CMK (cell line): ENCODE results near the gene DYNC2I2.
"Not testable (repeated sequence)": the region's sequence is repeated elsewhere in the genome, so short reads cannot be mapped to it uniquely, and the experiment has no call there.

Source experiments
- DNase-seq: peaks from one replicate; pipeline ENCODE4 v3.0.0-alpha.2; 2010; ENCODE audit warnings: low read depth

The DYNC2I2 gene

DNA sequence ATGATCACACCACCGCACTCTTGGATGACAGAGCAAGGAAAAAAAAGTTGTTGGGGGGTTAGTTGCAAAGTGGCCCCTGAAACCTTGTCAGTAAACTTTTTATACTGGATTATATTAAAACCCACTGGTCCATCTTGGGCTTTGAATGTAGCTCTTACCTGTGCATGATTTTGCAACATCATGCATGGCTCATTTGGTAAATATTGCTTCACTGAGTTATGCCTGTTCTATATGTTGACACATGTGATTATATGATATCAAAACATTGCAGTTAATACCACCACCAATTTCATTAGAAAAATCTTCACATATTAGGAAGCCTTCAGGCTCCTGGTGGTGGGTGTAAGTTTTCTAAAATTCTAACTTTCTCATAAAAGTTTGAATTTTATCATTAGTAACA is 41.9 kb downstream of the DYNC2I2 start:
- no peak for DNase-seq

DNA sequence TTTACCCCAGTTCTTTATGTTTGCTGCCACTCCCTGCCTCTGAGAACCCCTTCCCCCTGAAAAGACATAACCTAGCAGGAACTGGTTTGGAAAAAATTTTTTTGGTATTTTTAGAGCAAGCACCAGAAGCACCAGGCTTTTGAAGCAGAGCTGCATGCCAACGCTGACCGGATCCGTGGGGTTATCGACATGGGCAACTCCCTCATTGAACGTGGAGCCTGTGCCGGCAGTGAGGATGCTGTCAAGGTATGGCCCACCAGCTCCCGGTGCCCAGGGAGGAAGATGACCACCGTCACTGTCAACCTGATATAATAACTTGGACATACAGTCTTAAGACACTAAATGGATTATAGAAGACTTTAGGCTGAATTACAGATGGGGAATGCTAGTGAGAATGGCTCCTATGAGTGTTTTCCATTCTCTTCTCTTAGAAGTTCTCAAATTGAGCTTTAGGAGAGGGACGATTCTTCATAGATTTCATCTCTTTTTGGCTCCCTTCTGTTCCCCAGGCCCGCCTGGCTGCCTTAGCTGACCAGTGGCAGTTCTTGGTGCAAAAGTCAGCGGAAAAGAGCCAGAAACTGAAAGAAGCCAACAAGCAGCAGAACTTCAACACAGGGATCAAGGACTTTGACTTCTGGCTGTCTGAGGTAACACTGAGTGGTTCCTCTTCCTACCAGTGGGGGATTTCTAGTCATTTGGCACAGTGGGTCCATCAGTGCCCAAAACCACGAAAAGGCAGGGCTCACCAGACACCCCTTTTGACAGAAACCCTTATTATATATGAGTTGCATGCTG is 44.9 kb downstream of the DYNC2I2 start:
- DNase-seq, result no peak

- no peak for DNase-seq
Measured at GRCh38 chr9:128610897-128611296, 45.8 kb downstream of the DYNC2I2 start.

- DNase-seq, result no peak
Measured at GRCh38 chr9:128607642-128608350, 48.9 kb downstream of the DYNC2I2 start.

GRCh38 chr9:128603697-128604096 is 53.0 kb downstream of the DYNC2I2 start:
- no peak for DNase-seq

DNA sequence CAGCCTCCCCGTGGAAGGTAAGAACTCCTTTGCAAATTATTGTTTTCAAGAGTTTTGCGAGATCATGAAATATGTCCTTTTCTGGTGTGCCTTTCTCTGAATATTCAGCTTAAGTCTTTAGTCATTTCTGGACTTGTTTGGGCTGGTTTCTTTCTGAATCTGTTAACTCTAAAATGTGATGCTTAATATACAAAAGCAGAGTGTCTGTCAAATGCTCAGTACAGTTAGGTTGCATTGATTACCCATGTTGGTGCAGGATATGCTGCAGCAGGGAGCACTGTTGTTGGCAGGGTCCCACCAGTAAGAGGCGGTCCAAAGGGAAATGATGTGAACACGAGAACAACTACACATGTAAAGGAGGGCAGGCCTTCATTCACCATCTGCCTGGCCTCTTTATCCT is 56.5 kb downstream of the DYNC2I2 start:
- no peak for DNase-seq

GRCh38 chr9:128595471-128595870 is 61.2 kb downstream of the DYNC2I2 start:
- no peak for DNase-seq

- no peak for DNase-seq
Measured at GRCh38 chr9:128593856-128594255, 62.8 kb downstream of the DYNC2I2 start.

- peak; percentile 87 for DNase-seq
Measured at GRCh38 chr9:128593039-128593438, 63.6 kb downstream of the DYNC2I2 start.

GRCh38 chr9:128588581-128589233 is 67.9 kb downstream of the DYNC2I2 start:
- DNase-seq, result no peak

- DNase-seq, result no peak
Measured at GRCh38 chr9:128587453-128587852, 69.2 kb downstream of the DYNC2I2 start.

- not testable (repeated sequence) for DNase-seq
Measured at GRCh38 chr9:128586934-128587333, 69.7 kb downstream of the DYNC2I2 start.

DNA sequence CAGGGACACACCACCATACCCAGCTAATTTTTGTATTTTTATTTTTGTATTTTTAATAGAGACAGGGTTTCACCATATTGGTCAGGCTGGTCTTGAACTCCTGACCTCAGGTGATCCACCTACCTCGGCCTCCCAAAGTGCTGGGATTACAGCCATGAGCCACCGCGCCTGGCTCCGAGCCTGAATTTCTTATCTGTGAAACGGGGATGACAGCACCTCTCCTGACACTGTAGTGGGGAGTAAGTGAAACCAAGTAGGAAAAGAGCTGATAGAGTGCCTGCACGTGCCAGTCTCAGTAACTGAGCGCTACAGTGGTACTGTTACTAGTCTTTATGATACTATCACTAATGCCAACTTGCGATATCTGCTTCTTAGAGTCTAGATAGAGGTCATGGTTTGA is 71.5 kb downstream of the DYNC2I2 start:
- not testable (repeated sequence) for DNase-seq
